ENCODE measurements around the gene GC. TPM values are rescaled to one million over a fixed set of nuclear protein-coding genes. Genes with fewer than 3 reads are reported as not detected.

Gene GC
- total RNA-seq, 1 experiment from 2014 or later = 1.8 TPM

DNA sequence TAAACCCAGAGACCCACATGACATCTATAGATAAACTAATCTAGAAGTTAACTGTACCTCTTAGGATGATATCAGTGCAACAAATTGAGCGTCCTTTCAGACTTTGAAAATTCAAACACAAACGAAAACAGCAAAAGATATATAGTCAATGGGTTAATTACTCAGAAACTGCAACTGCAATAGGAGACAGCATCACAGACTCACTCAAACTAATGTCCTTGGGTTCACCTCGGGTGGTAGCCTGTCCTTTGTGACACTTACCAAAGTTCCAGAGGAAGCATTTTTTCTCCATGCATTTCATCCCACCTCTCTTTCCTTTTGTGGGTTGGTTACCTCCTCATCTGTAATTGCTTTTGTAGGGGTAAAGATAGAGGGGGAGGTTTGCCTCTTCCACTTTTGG lies 9.7 kb downstream of the GC start:
- CTCF ChIA-PET = no interaction called here
- no peak for DNase-seq (ENCODE audit: low read depth, low spot score)
- intact Hi-C loops (cut with micrococcal nuclease) = no loop called here
- Histone ChIP-seq H3K27me3 (ENCODE audit: insufficient read depth, low read length) (no peaks in the 10 kb centered on the region), H2AFZ (ENCODE audit: low read depth, low read length, poor library complexity, severe bottlenecking) (no peak overlapping the region), H4K20me1 (ENCODE audit: insufficient read depth) (no peaks in the 10 kb centered on the region), H3K36me3 (ENCODE audit: control insufficient read depth in 1 of 2, insufficient read depth in 2 of 2, low read length in 2 of 2) (no peaks in the 10 kb centered on the region), H3K4me3 (replicated peaks in 1 of 2; ENCODE audit: low read depth in 1 of 2, low read length in 2 of 2) (no peak overlapping the region), H3K27ac (ENCODE audit: low read depth, low read length) (no peak overlapping the region), H3K9me2 (ENCODE audit: insufficient read depth) (no peaks in the 10 kb centered on the region), H3K9ac (ENCODE audit: low read length) (no peak overlapping the region), H3K4me1 (ENCODE audit: control insufficient read depth in 1 of 2, insufficient read depth in 2 of 2, low read length in 2 of 2) (no peaks in the 10 kb centered on the region), H3K9me3 (ENCODE audit: control insufficient read depth in 1 of 2, insufficient read depth in 1 of 2, low read depth in 1 of 2, low read length in 2 of 2) (no peaks in the 10 kb centered on the region; a peak in 1 of 4 replicates), H3K4me2 (ENCODE audit: low read length) (no peak overlapping the region), H3K79me2 (ENCODE audit: insufficient read depth, low read length) (no peaks in the 10 kb centered on the region)
- no peak for ATAC-seq
- POLR2A ChIA-PET = no interaction called here
- TF ChIP-seq SIN3A (IDR thresholded peaks at IDR 0.05; ENCODE audit: low read depth) (no peak), ELF1 (IDR thresholded peaks at IDR 0.05; ENCODE audit: borderline replicate concordance, low read depth) (no peak), EZH2phosphoT487 (IDR thresholded peaks at IDR 0.05; ENCODE audit: borderline replicate concordance) (no peak), CBX3 (IDR thresholded peaks at IDR 0.05; ENCODE audit: low read depth) (no peak), POLR2A (IDR thresholded peaks at IDR 0.05; ENCODE audit: borderline replicate concordance, extremely low read depth, insufficient read depth, insufficient read length) (no peak), SRF (IDR thresholded peaks at IDR 0.05; ENCODE audit: low read depth) (no peak), ZFX (IDR thresholded peaks at IDR 0.05) (no peak)
- BruUV-seq (replicated peaks) = no TSS peak
- RAD21 ChIA-PET (ENCODE audit: low non-redundant PET in 1 of 2, low total read pairs in 2 of 2, uncharacterized antibody in 2 of 2, unreplicated experiment in 2 of 2) = no interaction called here

DNA sequence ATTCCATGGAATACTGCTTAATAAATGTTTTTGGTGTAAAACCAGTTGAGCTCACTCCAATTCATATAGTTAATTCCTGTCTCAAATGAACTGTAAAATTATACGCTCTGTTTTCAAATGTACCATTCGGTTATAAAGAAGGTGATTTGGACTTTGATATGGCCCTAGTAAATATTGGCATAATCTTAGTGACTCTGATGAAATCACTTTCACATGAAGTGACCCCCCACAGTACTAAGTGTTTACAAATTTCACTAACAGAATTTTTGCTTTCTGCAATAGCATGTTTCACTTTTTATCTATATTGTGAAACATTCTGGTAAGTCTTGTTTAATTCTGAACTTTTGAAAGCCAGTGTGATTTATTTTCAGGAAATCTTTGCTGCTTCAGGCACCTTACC lies 10.9 kb downstream of the GC start:
- Histone ChIP-seq H3K4me2 (ENCODE audit: low read length) (no peak overlapping the region), H3K79me2 (ENCODE audit: insufficient read depth, low read length) (no peaks in the 10 kb centered on the region), H3K27ac (ENCODE audit: low read depth, low read length) (no peak overlapping the region), H3K4me3 (replicated peaks in 1 of 2; ENCODE audit: low read depth in 1 of 2, low read length in 2 of 2) (no peak overlapping the region), H3K9ac (ENCODE audit: low read length) (no peak overlapping the region), H2AFZ (ENCODE audit: low read depth, low read length, poor library complexity, severe bottlenecking) (no peak overlapping the region), H3K27me3 (ENCODE audit: insufficient read depth, low read length) (no peaks in the 10 kb centered on the region), H3K36me3 (ENCODE audit: control insufficient read depth in 1 of 2, insufficient read depth in 2 of 2, low read length in 2 of 2) (no peaks in the 10 kb centered on the region), H3K4me1 (ENCODE audit: control insufficient read depth in 1 of 2, insufficient read depth in 2 of 2, low read length in 2 of 2) (no peaks in the 10 kb centered on the region), H3K9me2 (ENCODE audit: insufficient read depth) (no peaks in the 10 kb centered on the region), H3K9me3 (ENCODE audit: control insufficient read depth in 1 of 2, insufficient read depth in 1 of 2, low read depth in 1 of 2, low read length in 2 of 2) (no peaks in the 10 kb centered on the region; a peak in 1 of 4 replicates), H4K20me1 (ENCODE audit: insufficient read depth) (no peaks in the 10 kb centered on the region)
- POLR2A ChIA-PET = no interaction called here
- no TSS peak for BruUV-seq (replicated peaks)
- RAD21 ChIA-PET (ENCODE audit: low non-redundant PET in 1 of 2, low total read pairs in 2 of 2, uncharacterized antibody in 2 of 2, unreplicated experiment in 2 of 2) = no interaction called here
- intact Hi-C loops (cut with micrococcal nuclease) = no loop called here
- CTCF ChIA-PET = no interaction called here
- ATAC-seq = no peak
- no peak for DNase-seq (ENCODE audit: low read depth, low spot score)
- no peak for TF ChIP-seq MAX (IDR thresholded peaks at IDR 0.05)
- no peak for TF ChIP-seq SIN3A (IDR thresholded peaks at IDR 0.05; ENCODE audit: low read depth)
- no peak for TF ChIP-seq ATF3 (IDR thresholded peaks at IDR 0.05)
- TF ChIP-seq POLR2AphosphoS5 (IDR thresholded peaks at IDR 0.05; ENCODE audit: low read depth, low read length) = no peak
- TF ChIP-seq, protein P1, sequence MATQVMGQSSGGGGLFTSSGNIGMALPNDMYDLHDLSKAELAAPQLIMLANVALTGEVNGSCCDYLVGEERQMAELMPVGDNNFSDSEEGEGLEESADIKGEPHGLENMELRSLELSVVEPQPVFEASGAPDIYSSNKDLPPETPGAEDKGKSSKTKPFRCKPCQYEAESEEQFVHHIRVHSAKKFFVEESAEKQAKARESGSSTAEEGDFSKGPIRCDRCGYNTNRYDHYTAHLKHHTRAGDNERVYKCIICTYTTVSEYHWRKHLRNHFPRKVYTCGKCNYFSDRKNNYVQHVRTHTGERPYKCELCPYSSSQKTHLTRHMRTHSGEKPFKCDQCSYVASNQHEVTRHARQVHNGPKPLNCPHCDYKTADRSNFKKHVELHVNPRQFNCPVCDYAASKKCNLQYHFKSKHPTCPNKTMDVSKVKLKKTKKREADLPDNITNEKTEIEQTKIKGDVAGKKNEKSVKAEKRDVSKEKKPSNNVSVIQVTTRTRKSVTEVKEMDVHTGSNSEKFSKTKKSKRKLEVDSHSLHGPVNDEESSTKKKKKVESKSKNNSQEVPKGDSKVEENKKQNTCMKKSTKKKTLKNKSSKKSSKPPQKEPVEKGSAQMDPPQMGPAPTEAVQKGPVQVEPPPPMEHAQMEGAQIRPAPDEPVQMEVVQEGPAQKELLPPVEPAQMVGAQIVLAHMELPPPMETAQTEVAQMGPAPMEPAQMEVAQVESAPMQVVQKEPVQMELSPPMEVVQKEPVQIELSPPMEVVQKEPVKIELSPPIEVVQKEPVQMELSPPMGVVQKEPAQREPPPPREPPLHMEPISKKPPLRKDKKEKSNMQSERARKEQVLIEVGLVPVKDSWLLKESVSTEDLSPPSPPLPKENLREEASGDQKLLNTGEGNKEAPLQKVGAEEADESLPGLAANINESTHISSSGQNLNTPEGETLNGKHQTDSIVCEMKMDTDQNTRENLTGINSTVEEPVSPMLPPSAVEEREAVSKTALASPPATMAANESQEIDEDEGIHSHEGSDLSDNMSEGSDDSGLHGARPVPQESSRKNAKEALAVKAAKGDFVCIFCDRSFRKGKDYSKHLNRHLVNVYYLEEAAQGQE (IDR thresholded peaks at IDR 0.05; ENCODE audit: low read depth) = no peak
- TF ChIP-seq SRF (IDR thresholded peaks at IDR 0.05; ENCODE audit: low read depth) = no peak
- no peak for TF ChIP-seq FOSL1 (IDR thresholded peaks at IDR 0.05; ENCODE audit: low read depth)
- no peak for TF ChIP-seq CEBPB (IDR thresholded peaks at IDR 0.05; ENCODE audit: low read depth)
- no peak for TF ChIP-seq CTCF (IDR thresholded peaks at IDR 0.05 in 2 of 3, conservative IDR thresholded peaks at IDR 0.05 in 1 of 3; ENCODE audit: borderline replicate concordance in 1 of 3, insufficient read depth in 1 of 3, low read depth in 2 of 3, low read length in 2 of 3)
- TF ChIP-seq EZH2phosphoT487 (IDR thresholded peaks at IDR 0.05; ENCODE audit: borderline replicate concordance) = no peak
- TF ChIP-seq ZNF274 (IDR thresholded peaks at IDR 0.05; ENCODE audit: low read depth, low read length) = no peak
- no peak for TF ChIP-seq EGR1 (IDR thresholded peaks at IDR 0.05; ENCODE audit: low read depth)
- no peak for TF ChIP-seq YY1 (IDR thresholded peaks at IDR 0.05; ENCODE audit: extremely low read depth, insufficient replicate concordance, low read depth, low read length)
- no peak for TF ChIP-seq JUND (IDR thresholded peaks at IDR 0.05)
